GM18517 (cell line): ENCODE results near the gene C1QTNF12.

Source experiments
- ATAC-seq: cut with Tn5 transposase; IDR thresholded peaks from one replicate; pipeline ENCODE4 v1.9.1; 2021; ENCODE audit warnings: mild to moderate bottlenecking, moderate library complexity; ENCODE audit not compliant: unreplicated experiment

Gene C1QTNF12

GRCh38 chr1:1215881-1216605, 30.5 kb downstream of the C1QTNF12 start:
- no peak for ATAC-seq

DNA sequence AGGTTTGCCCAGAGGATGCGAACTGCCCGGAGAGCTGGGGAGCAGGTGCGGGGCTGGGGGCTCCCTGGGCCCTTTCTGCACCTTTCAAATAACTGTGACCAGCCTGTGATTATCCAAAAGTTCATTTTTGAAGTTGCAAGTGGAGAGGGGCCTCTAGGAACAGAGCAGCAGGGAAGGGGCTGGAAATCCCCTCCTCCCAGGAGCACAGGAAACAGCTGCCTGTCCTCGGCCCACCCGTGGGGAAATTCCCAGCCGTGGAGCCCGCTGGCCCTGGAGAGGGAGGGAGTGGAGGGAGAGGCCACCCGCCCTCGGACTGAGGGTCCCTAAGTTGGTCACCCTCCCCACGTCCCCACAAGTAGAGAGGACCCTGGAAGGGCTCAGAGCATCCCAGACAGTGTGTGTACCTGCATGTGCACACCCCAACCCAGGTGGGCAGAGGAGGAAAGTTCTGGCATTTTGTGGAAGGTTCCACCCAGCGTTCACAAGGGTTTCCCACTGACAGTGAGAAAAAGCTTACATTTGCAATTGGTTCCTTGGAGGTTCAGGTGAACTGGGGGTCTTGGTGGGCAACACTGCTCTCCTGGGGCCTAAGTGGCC, 31.3 kb downstream of the C1QTNF12 start:
- ATAC-seq: no peak

GRCh38 chr1:1213345-1214265, 32.9 kb downstream of the C1QTNF12 start, which contains the start of gene TNFRSF4:
Gene TNFRSF4, minus strand, starts transcription at chr1:1214153. Its CDS starts 26 bp downstream, at chr1:1214127.
- no peak for ATAC-seq

DNA sequence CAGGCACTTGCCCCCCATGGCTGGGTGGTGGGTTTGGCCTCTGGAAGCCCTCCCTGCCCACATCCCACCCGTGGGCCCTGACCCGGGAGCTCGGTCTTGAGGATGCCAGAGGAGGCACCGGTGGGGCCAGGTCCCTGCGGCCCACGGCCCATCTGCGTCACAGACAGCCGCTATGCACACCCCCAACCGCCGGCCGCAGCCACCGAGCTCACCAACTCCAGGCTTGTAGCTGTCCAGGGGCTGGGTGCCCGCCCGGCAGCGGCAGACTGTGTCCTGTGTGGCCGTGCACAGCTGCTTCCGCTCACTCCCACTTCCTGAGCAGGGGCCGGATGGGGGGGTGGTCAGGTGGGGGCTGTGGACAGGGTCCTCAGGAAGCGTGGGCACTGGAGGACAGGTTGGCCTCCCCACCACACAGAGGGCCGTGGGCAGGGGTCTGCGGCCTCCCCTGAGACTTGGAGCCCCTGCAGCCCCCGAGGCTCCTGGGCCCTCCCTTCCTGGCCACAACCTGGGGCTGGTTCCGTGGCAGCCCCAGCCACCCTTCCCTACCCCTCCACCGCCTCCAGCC, 33.7 kb downstream of the C1QTNF12 start:
- ATAC-seq: no peak

GRCh38 chr1:1211541-1212441, 34.7 kb downstream of the C1QTNF12 start:
- no peak for ATAC-seq

DNA sequence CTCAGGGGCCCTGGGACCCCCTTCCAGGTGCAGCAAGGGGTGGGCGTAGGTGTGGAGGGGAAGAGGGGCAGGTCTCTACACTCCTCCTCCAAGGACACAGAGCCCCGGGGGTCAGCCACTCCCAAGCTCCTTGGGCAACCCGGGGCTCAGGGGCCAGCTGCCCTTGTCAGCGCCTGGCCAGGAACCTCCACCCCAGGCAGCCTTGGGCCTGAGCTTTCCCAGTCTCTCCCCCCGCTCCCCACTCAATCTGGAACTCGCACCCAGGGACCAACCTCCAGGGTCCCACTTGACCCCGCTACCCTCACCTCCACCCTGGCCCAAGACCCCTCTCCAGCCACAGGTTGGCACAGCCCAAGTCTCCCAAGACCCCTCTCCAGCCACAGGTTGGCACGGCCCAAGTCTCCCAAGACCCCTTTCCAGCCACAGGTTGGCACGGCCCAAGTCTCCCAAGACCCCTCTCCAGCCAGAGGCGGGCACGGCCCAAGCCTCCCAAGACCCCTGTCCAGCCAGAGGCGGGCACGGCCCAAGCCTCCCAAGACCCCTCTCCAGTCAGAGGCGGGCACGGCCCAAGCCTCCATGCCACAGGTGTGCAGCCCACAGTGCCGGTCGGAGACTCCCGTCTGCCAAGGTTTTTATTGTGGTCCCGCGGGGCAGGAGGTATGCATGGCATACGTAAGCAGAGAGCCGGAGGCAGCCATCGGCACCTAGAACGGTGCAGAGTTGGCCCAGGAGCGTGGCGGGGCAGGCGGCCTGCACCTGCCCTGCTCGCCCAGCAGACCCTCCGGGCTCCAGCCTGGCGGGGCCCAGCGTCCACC, 35.6 kb downstream of the C1QTNF12 start:
- no peak for ATAC-seq

- no peak for ATAC-seq
Observed at GRCh38 chr1:1208713-1209433, 37.6 kb downstream of the C1QTNF12 start.

- no peak for ATAC-seq
Observed at GRCh38 chr1:1207571-1207892, 39.0 kb downstream of the C1QTNF12 start.

- no peak for ATAC-seq
Observed at GRCh38 chr1:1206966-1207531, 39.5 kb downstream of the C1QTNF12 start.

GRCh38 chr1:1206376-1206965, 40.1 kb downstream of the C1QTNF12 start, which contains the start of gene TNFRSF18:
Gene TNFRSF18, minus strand, starts transcription at chr1:1206592. Its CDS starts 21 bp downstream, at chr1:1206571.
- ATAC-seq: no peak

GRCh38 chr1:1205769-1206375, 40.6 kb downstream of the C1QTNF12 start:
- no peak for ATAC-seq

GRCh38 chr1:1204998-1205768, 41.3 kb downstream of the C1QTNF12 start:
- no peak for ATAC-seq

GRCh38 chr1:1204425-1204920, 42.0 kb downstream of the C1QTNF12 start:
- ATAC-seq: no peak

GRCh38 chr1:1203561-1204424, 42.7 kb downstream of the C1QTNF12 start:
- no peak for ATAC-seq

DNA sequence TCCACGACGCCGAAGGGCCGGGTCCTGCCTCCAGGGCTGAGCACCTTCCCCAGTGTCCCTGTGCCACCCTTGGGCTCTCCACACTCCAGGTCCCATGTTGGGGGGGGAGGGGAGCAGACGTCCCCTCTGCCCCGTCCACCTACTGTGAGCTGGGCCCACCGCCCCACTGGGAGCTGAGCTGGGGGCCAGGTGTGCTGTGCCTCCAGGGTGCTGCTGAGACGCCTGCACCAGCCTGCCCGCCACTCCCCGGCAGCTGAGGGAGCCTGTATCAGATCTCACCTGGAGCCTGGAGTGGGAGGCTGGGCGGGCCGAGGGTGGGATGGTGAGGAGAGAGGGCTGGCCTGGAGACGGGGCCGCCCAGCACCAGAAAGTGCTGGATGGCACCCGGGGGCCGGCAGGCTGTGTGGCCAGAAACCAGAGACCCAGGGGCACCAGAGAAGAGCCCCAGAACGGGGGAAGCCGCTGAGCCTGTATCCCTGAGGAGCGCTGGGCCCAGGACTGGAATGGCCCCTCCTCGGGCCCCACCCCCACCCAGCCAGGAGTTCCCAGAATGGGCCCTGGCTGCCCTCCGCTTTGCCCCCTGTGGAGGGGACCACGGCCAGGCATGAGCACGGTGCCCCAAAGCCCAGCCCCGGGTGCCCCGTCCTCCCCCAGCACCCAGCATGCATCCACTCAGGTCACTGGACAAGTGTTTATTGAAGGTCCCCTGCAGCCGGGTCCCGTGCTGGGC, 43.5 kb downstream of the C1QTNF12 start:
- no peak for ATAC-seq
